Psoas muscle (tissue), 8 donors: ENCODE data around the gene LRRC26. TPM values are rescaled to one million over a fixed set of nuclear protein-coding genes. Genes with fewer than 3 reads are reported as not detected.

Experiments
- ATAC-seq, 4 donors: fragments of 200-7000 bp; cut with Tn5 transposase; one replicate each; pipeline ENCODE4 v1.9.1; 2020; ENCODE audit warnings: moderate library complexity in 3 of 4, mild to moderate bottlenecking in 2 of 4
- DNase-seq, 2 donors: peaks; one replicate each; pipeline ENCODE4 v3.0.0-alpha.2; 2020
- H3K27ac ChIP-seq: fragments of 200-600 bp; one replicate; pipeline ENCODE4 v1.8.0; 2022
- H3K27me3 ChIP-seq, 3 donors: fragments of 200-600 bp in 1 of 3; one replicate each; pipeline versions ENCODE4 v1.6.1 to v1.8.0; 2013 to 2022; ENCODE audit warnings: low read length in 2 of 3, mild to moderate bottlenecking in 2 of 3, moderate library complexity in 1 of 3; ENCODE audit not compliant: insufficient read depth in 3 of 3
- H3K36me3 ChIP-seq, 2 donors: fragments of 200-600 bp in 1 of 2; one replicate each; pipeline versions ENCODE4 v1.6.1 to v1.8.0; 2013 to 2022; ENCODE audit warnings: low read depth in 1 of 2, mild to moderate bottlenecking in 1 of 2, moderate library complexity in 1 of 2; ENCODE audit not compliant: insufficient read depth in 1 of 2
- H3K4me1 ChIP-seq: fragments of 200-600 bp; one replicate; pipeline ENCODE4 v1.8.0; 2022
- H3K4me3 ChIP-seq: fragments of 200-600 bp; one replicate; pipeline ENCODE4 v1.8.0; 2022; ENCODE audit warnings: mild to moderate bottlenecking
- H3K9me3 ChIP-seq: fragments of 200-600 bp; one replicate; pipeline ENCODE4 v1.8.0; 2022
- WGBS, 3 donors: extraction: QIAGEN DNeasy Blood & Tissue Kit; methylation state at CpG; one replicate each; pipeline versions ENCODE4 v1.1.6 to v1.1.7; 2013; 5-methylcytosine and 5-hydroxymethylcytosine counted together
- intact Hi-C, 2 donors: fragments of 100-400 bp; cut with DNase I; formaldehyde crosslinking; loops; one replicate each; pipeline versions ENCODE4 v1.11.0 to v1.14.2; 2022
- polyA plus RNA-seq, 3 donors: library from polyadenylated mRNA; stranded (reverse); fragments of 200-250 nt; gene quantifications; one replicate each; pipeline ENCODE4 v1.2.3, GENCODE V29; 2013
- total RNA-seq, 4 donors: library from RNA; stranded (reverse); fragmentation: NEBNext Ultra II Directional in 2 of 4; extraction: Animal tissue kit (Norgen Biotek cat#: 25700) in 2 of 4; gene quantifications; one replicate each; pipeline versions ENCODE4 v1.2.1 to v1.2.4, GENCODE V29; 2021 to 2023
- TF ChIP-seq, protein P1 (sequence below): fragments of 200-600 bp; IDR thresholded peaks from one replicate; pipeline ENCODE4 v1.8.0; 2022; ENCODE audit warnings: antibody characterized with exemption
- donor health status: healthy with polysubstance abuse.
- donor health status: DM: no; HTN: no; CAD: no; lungs with moderate emphysema.
- donor health status: Bipolar disorder and iron deficiency.
- donor health status: healthy.
- donor health status: DM: yes; HTN: yes; CAD: no.
- donor health status: DM: no; HTN: no; CAD: no.
- donor health status: DM: no; HTN: no; CAD: no.
- donor health status: DM: yes; HTN: yes; CAD: no.

The LRRC26 gene
- total and polyA plus RNA-seq, 7 donors: not detected

DNA sequence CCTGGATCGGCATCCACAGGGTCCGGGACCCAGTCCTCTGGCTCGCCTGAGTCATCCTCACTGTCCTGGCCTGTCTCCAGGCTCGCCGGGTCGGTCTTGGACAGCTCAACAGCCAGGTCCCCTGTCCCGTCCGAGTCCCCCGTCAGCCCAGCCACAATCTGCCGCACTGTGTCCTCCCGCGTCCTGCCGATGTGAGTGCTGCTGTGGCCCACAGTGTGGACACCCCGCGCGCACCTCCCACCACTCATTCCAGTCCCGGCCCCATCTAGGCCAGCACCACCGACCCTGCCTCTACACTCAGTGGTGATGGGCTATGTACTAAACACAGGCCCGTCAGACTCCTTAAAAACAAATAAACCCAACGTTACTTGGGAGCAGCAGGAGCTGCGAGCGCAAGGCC is 11.8 kb upstream of the LRRC26 start:
- 93 to 95% (median 94%) methylated on average over 22 of the region's 22 CpGs for WGBS, 3 donors
- Histone ChIP-seq H3K4me3 (no peak overlapping the region), H3K36me3 (peaks cover 3 to 87% of the 10 kb centered on the region in 2 donors), H3K27ac (no peak overlapping the region), H3K27me3 (no peaks in the 10 kb centered on the region), H3K9me3 (no peaks in the 10 kb centered on the region), H3K4me1 (peaks cover 11% of the 10 kb centered on the region)
- TF ChIP-seq, protein P1, sequence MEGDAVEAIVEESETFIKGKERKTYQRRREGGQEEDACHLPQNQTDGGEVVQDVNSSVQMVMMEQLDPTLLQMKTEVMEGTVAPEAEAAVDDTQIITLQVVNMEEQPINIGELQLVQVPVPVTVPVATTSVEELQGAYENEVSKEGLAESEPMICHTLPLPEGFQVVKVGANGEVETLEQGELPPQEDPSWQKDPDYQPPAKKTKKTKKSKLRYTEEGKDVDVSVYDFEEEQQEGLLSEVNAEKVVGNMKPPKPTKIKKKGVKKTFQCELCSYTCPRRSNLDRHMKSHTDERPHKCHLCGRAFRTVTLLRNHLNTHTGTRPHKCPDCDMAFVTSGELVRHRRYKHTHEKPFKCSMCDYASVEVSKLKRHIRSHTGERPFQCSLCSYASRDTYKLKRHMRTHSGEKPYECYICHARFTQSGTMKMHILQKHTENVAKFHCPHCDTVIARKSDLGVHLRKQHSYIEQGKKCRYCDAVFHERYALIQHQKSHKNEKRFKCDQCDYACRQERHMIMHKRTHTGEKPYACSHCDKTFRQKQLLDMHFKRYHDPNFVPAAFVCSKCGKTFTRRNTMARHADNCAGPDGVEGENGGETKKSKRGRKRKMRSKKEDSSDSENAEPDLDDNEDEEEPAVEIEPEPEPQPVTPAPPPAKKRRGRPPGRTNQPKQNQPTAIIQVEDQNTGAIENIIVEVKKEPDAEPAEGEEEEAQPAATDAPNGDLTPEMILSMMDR: no peak
- DNase-seq: no peak
- intact Hi-C loops: no loop called here
- ATAC-seq: no peak

DNA sequence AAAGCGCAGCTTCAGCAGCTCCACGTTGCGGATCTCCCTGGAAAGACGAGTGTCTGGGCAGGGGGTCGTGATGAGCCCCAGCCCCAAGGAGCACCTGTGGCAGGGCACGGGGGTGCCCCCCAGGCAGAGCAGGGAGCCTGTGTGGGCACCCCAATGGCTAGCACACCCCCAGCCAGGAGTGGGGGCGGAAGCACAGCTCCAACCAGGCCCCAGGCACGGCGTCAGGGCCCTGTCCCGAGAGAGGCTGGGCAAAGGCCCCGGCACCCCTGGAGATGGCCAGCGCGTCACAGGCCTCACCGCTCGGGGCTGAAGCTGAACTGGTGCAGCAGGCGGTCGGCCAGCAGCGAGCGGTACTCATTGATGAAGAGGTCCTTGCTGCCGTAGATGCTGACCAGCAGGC is 10.6 kb upstream of the LRRC26 start:
- Histone ChIP-seq H3K27ac (no peak overlapping the region), H3K36me3 (peaks cover 3 to 81% of the 10 kb centered on the region in 2 donors), H3K9me3 (no peaks in the 10 kb centered on the region), H3K4me3 (no peak overlapping the region), H3K27me3 (no peaks in the 10 kb centered on the region), H3K4me1 (no peaks in the 10 kb centered on the region)
- 93 to 95% (median 93%) methylated on average over 20 of the region's 20 CpGs for WGBS, 3 donors
- TF ChIP-seq, protein P1: no peak
- DNase-seq (no peak), ATAC-seq (no peak)
- intact Hi-C loops: no loop called here

DNA sequence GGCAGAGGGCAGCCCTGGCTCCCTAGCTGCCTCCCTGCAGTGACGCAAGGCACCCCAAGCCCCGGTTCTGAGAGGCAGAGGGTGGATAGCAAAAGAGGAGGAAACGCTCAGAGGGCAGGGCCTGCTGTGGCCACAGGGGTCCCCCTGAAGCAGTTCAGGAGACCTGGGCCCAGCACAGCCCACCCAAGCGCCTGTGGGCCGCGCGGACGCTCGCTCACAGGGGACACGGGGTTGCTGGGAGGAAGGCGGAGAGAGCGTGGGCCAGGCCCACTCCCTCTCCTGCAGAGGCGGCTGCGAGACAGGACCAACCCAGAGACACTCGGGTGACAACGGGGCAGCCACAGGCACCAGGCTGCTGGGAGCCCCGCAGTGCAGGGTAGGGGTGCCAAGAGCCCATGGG is 9.9 kb upstream of the LRRC26 start:
- WGBS, 3 donors: 92 to 96% (median 95%) methylated on average over 10 to 17 of the region's 17 CpGs

DNA sequence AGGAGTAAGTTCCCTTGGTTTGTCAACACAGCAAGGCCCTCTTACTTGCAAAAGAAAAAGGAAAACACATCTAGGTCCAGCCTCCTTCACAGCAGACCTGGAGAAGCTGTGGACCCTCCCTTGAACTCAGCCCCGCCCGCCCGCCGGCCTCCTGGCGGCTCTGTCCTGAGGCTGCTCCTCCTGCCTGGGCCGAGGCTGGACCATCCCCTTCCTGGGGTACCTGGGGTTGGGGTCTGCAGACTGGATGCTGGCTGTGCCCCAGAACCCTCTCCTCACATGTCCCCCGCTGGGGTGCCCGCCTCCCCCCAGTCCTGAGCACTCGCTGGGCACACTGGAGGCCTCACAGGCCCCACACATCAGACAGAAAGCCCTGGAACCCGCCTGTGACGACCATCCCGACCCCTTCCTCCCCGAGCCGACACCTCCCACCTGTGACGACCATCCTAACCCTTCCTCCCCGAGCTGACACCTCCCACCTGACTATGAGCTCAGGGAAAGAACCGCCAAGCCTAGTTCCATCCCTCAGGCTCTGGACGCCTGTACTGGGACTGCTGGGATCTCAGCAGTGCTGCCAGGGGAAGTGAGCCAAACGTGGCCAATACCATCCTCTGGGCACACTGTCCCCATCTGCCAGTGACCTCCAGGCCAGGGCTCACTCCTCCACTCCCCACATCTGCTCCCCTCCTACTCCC is 9.2 kb upstream of the LRRC26 start:
- Histone ChIP-seq H3K27me3 (no peaks in the 10 kb centered on the region), H3K27ac (no peak overlapping the region), H3K9me3 (no peaks in the 10 kb centered on the region), H3K4me3 (no peak overlapping the region), H3K4me1 (no peaks in the 10 kb centered on the region), H3K36me3 (peaks cover 3 to 72% of the 10 kb centered on the region in 2 donors)
- TF ChIP-seq, protein P1: no peak
- intact Hi-C loops: no loop called here
- no peak for DNase-seq
- 87 to 88% (median 88%) methylated on average over 19 of the region's 19 CpGs for WGBS, 3 donors
- ATAC-seq: no peak

More for the DNA sequence above, 9.9 kb upstream of the LRRC26 start:
- Histone ChIP-seq H3K36me3 (peaks cover 3 to 74% of the 10 kb centered on the region in 2 donors), H3K4me3 (no peak overlapping the region), H3K27me3 (no peaks in the 10 kb centered on the region), H3K9me3 (no peaks in the 10 kb centered on the region), H3K4me1 (no peaks in the 10 kb centered on the region), H3K27ac (no peak overlapping the region)
- ATAC-seq: no peak
- DNase-seq: no peak
- TF ChIP-seq, protein P1: no peak
- intact Hi-C loops: no loop called here
